ENCODE measurements around the gene RNF157.

Gene RNF157

GRCh38 chr17:76154936-76155845, 85.1 kb downstream of the RNF157 start:
- no peak for DNase-seq

- no peak for DNase-seq
Measured at GRCh38 chr17:76154292-76154691, 86.0 kb downstream of the RNF157 start.

GRCh38 chr17:76153640-76154039, 86.7 kb downstream of the RNF157 start:
- no peak for DNase-seq

GRCh38 chr17:76153202-76153601, 87.1 kb downstream of the RNF157 start:
- no peak for DNase-seq

GRCh38 chr17:76152591-76152990, 87.7 kb downstream of the RNF157 start:
- DNase-seq, result no peak

GRCh38 chr17:76151896-76152454, 88.3 kb downstream of the RNF157 start:
- no peak for DNase-seq

- DNase-seq, result no peak
Measured at GRCh38 chr17:76150712-76151622, 89.3 kb downstream of the RNF157 start.

GRCh38 chr17:76149214-76149613, 91.1 kb downstream of the RNF157 start:
- DNase-seq, result no peak

GRCh38 chr17:76148015-76148326, 92.3 kb downstream of the RNF157 start:
- no peak for DNase-seq

- DNase-seq, result no peak
Measured at GRCh38 chr17:76147211-76148014, 92.9 kb downstream of the RNF157 start.

- no peak for DNase-seq
Measured at GRCh38 chr17:76146053-76146851, 94.0 kb downstream of the RNF157 start.

- DNase-seq, result no peak
Measured at GRCh38 chr17:76145231-76146052, 94.9 kb downstream of the RNF157 start.

GRCh38 chr17:76142585-76143041, 97.7 kb downstream of the RNF157 start:
- no peak for DNase-seq

GRCh38 chr17:76142039-76142584, 98.2 kb downstream of the RNF157 start:
- DNase-seq, result no peak

- peak; percentile 88 for DNase-seq
Measured at GRCh38 chr17:76141212-76142038, 98.9 kb downstream of the RNF157 start, which contains the start of gene FOXJ1. Gene FOXJ1, minus strand, starts transcription at chr17:76141245. Its CDS starts 850 bp downstream, at chr17:76140395.

GRCh38 chr17:76140661-76141211, 99.6 kb downstream of the RNF157 start:
- DNase-seq, result no peak

GRCh38 chr17:76139801-76140660, 100.3 kb downstream of the RNF157 start:
- no peak for DNase-seq
